IPS-NIHi11 (cell line): Measurements from ENCODE around the gene PEMT.

Experiments
- DNase-seq: peaks from one replicate; pipeline ENCODE4 v3.0.0; 2012; ENCODE audit warnings: mixed read lengths, low spot score

PEMT gene

DNA sequence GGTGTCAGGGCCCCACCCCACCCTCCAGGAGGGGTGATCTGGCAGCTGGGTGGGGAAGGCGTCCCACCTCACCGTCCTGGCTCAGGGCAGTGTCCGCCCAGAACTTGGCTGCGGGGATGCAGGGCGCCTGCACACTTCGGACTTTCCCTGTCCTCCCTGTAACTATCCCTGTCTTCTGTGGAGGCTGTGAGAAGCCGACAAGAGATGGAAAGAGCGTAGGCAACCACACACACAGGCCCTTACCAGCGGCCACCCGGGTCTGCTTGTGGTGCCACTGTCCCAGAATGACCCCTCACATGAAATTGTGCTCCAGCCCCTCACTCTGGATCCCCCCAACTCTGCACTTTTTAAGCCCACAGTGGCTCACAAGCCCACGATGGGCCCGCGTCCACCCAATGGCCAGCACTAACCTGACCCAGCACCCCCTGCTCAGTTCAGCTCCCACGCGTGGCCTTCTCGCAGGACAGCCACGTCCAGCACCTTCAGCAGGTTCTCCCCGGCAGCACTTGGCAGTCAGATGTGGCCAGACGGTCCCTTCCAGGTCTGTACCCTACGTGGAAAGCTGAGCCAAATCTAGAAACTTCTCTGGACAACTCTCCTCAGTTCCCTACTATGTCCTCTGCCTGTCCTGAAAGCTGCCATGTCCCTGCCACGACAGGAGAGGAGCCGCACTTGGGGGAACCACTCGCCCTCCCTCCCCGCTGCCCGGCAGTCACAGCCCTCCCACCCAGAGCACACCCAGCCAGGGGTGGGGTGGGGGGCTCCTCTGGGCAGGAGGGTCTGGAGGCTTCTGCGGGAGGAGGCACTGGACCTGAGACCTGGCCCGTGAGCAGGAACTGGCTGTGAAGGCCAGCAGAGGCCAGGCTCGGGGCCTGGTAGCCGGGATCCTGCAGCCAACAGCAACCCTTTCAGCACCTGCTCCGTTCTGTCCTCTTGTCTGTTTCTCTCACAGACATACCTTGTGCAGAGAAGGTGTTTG, 38.0 kb downstream of the PEMT start:
- no peak for DNase-seq

DNA sequence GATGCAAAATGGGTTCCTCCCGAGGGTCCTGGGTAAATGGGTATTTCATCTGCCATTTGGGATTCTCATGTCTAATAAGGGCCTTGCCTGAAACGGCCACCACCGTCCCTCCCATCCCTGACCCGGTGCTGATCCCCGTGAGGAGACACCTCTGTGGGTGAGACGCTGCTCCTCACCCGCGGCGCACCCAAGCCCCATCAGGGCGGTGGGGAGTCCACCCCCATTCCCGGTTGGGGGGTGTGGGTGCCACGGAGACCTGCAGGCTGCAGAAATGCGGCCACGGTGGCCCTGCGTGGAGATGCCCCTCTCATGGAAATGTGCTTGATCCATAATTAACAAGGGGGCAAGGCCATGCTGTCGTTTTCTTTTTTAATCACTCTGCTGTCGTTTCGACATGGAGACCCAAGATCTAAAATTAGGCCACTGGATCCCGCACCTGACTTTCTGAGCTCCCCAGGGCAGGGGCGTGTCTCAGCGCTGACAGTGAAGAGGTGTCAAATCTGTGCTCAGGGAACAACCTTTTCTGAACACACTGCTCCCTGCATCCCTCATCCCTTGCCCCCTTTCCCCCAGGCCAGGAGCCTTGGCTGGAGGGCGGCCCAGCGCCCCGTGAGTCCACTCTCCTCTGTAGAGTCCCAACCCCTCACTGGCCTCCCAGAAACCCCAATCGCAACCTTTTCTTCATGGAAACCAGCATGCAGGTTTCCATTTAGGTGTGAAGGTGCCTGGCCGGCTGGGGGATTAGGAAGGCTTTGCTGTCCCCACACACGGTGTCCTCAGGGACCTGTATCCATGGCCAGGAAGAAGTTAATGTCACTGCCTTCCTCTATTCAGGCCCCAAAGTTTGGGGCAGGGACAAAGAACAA, 38.9 kb downstream of the PEMT start:
- DNase-seq, result no peak

- DNase-seq, result peak; percentile 58
These were observed 40.1 kb downstream of the PEMT start for GRCh38 chr17:17551361-17551760.

GRCh38 chr17:17549732-17550366, 41.7 kb downstream of the PEMT start:
- no peak for DNase-seq

DNA sequence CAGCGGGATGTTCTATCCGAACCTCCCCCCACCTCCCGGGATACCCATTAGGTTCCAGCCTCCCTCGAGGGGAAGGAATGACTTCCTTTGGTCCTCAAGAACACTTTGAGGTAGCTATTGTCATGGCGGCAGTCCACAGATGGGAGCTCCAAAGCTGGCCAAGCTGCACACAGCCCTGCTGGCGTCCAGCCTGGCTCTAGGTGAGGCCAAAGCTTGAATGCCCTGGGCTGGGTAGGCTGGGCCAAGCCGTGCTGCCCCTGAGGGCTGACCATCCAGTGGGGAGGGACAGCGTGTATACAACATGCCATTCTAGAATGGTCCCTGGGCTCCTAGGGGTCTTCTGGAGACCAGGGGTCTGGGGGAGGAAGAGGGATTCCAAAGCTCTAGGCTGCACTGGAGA, 43.5 kb downstream of the PEMT start:
- no peak for DNase-seq

- DNase-seq, result no peak
These were observed 44.2 kb downstream of the PEMT start for GRCh38 chr17:17547210-17547764.

- no peak for DNase-seq
These were observed 44.9 kb downstream of the PEMT start for GRCh38 chr17:17546399-17547185.

- DNase-seq, result no peak
These were observed 45.5 kb downstream of the PEMT start for GRCh38 chr17:17545984-17546383.

DNA sequence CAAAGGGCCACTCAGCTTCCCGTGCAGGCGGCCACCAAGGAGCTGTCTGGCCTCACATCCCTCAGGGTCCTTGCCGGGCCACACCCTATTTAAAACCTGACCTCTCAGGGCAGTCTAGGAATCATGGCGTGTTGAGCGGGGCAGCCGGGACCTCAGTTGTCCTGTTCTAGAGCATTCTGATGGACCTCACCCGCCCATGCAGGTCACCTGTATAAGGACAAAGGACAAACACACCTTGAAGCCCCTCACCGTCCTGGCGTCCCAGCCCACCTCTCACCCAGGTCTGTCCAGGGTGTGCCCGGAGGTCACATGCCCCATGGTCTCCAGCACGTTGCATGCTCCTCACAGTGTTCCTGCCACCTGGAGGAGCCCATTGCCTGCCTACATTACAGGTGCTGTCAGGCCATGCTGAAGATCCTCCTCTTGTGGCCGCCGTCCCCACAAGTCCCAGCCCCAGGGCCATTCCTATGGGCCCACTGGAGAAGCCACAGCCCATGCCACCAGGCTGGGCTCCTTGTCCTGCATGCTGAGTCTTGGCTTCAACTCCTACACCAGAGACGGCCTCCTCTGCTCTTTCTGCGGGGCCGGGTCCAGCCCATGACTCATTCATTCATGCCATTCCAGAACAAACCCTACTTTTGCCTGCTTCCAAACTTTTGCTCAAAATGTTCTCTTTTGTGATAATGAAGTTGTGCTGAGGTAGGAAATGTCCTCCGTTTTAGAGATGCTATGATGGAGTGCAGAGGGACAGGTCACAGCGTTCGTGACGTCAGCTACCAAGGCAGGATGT, 46.3 kb downstream of the PEMT start:
- DNase-seq, result no peak

- DNase-seq, result no peak
These were observed 48.4 kb downstream of the PEMT start for GRCh38 chr17:17542906-17543635.

- no peak for DNase-seq
These were observed 49.9 kb downstream of the PEMT start for GRCh38 chr17:17541640-17542001.

DNA sequence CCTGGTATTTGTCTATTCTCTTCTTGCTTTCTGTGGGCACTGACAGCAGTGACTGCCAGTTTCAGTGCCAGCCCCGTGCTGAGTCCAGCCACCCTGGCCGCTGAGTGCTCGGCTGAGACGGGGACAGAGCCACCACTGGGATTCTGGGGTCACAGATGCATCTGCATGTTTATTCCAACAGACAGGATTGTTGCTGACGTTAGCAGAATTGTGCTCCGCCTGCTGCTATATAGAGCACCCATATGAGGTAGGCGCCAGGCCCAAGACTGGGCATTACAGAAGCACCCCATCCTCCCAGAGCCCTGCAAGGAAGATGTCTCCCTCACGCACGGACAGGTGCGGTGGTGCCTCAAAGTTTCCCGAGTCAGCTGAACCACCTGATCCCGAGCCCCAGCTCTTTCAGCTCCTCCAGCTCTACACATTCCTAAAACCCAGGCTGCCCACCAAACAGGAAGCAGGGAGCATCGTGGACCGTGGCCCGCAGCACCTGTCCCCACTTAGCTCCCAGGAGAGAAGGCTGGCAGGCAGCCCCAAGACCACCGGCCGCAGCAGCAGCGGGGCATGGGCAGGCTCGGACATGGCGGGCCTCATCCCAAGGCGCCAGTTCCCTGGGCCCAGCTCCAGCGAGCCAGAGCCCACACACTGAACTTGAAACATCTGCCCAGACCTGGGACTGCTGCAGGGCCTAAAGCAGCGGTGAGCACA, 50.4 kb downstream of the PEMT start:
- DNase-seq, result no peak

- peak; percentile 78 for DNase-seq
These were observed 51.1 kb downstream of the PEMT start for GRCh38 chr17:17540278-17540906.

GRCh38 chr17:17539591-17539990, 51.9 kb downstream of the PEMT start:
- DNase-seq, result no peak

- peak; percentile 43 for DNase-seq
These were observed 52.8 kb downstream of the PEMT start for GRCh38 chr17:17538417-17539391.

DNA sequence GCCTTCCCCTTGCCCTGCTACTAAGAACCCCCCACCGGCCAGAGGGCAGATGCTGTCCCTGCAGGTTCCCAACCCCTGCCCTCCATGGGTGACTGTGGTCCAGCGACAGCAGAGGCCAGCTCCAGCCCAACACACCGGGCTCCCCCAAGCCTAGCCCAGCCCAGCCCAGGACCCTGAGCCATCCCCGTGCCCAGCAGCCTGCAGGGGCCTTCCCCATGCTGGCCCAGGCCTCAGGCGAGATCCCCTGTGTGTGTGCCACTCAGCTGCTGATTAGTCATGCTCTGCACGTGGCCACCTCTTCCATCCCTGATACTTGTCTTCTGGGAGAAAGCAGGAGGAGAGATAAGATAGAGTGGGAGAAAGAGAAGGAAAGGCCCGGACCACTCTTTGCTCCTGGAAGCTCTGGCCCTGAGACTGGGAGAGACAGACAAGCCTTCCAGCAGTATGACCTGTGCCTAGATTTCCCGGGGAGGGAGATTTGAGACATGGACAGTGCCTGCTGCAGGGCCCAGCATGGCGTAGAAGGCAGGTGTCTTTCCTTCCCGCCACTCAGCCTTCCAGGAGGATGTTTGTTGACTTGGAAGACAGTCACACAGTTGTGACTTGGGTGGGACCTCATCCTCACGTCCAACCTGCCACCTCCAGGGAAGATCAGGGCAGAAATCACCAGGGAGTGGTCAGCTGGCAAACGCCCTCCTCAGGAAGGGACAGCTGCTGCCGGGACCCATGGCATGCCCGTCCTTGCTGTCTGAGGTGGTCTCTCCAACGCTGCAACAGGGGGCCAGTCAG, 54.0 kb downstream of the PEMT start:
- no peak for DNase-seq

GRCh38 chr17:17536702-17537101, 54.8 kb downstream of the PEMT start:
- no peak for DNase-seq
